Pons (tissue), 1 donor: Measurements from ENCODE around the gene SDC4.
"Not testable (repeated sequence)": the region's sequence is repeated elsewhere in the genome, so short reads cannot be mapped to it uniquely, and the experiment has no call there.

Source experiments
- DNase-seq: peaks from one replicate; pipeline ENCODE4 v3.0.0-alpha.2; 2016; ENCODE audit warnings: low spot score

SDC4 gene

GRCh38 chr20:45363611-45364492, 15.6 kb upstream of the SDC4 start:
- no peak for DNase-seq

- peak; percentile 99 for DNase-seq
These were observed 14.8 kb upstream of the SDC4 start, which contains the start of gene SYS1 for GRCh38 chr20:45362804-45363610. SYS1 (plus strand) TSS chr20:45363156; CDS start chr20:45363532, 376 bp downstream.

- peak; percentile 53 for DNase-seq
These were observed 13.6 kb upstream of the SDC4 start for GRCh38 chr20:45361793-45362192.

- no peak for DNase-seq
These were observed 11.4 kb upstream of the SDC4 start for GRCh38 chr20:45359406-45360148.

- no peak for DNase-seq
These were observed 10.8 kb upstream of the SDC4 start for GRCh38 chr20:45359069-45359405.

GRCh38 chr20:45358282-45359068, 10.3 kb upstream of the SDC4 start:
- peak; percentile 69 for DNase-seq

GRCh38 chr20:45355209-45356084, 7.2 kb upstream of the SDC4 start:
- DNase-seq = no peak

GRCh38 chr20:45354423-45355208, 6.4 kb upstream of the SDC4 start:
- no peak for DNase-seq

GRCh38 chr20:45353746-45354145, 5.5 kb upstream of the SDC4 start:
- DNase-seq = no peak

- no peak for DNase-seq
These were observed 4.5 kb upstream of the SDC4 start for GRCh38 chr20:45352729-45353128.

GRCh38 chr20:45350795-45351194, 2.6 kb upstream of the SDC4 start:
- DNase-seq = not testable (repeated sequence)

- DNase-seq = no peak
These were observed 2.0 kb upstream of the SDC4 start for GRCh38 chr20:45350217-45350616.

- DNase-seq = no peak
These were observed 808 bp downstream of the SDC4 start for GRCh38 chr20:45347297-45347935.

GRCh38 chr20:45346851-45347250, 1.4 kb downstream of the SDC4 start:
- DNase-seq = no peak

GRCh38 chr20:45346291-45346718, 1.9 kb downstream of the SDC4 start:
- DNase-seq = no peak

- DNase-seq = no peak
These were observed 2.9 kb downstream of the SDC4 start for GRCh38 chr20:45345104-45345936.

- peak; percentile 45 for DNase-seq
These were observed 3.9 kb downstream of the SDC4 start for GRCh38 chr20:45344168-45344860.
